Suprapubic skin (tissue), 4 donors: ENCODE data around the gene MAP3K6. TPM values are rescaled to one million over a fixed set of nuclear protein-coding genes. Genes with fewer than 3 reads are reported as not detected.

Source experiments
- DNase-seq, 2 donors: peaks; one replicate each; pipeline ENCODE4 v3.0.0-alpha.2; 2019; ENCODE audit warnings: low spot score in 2 of 2
- H3K27ac ChIP-seq: fragments of 200-600 bp; sonication (generic); one replicate; pipeline ENCODE4 v1.5.1; 2019
- H3K27me3 ChIP-seq: fragments of 200-600 bp; sonication (generic); one replicate; pipeline ENCODE4 v1.5.1; 2019
- H3K36me3 ChIP-seq: fragments of 200-600 bp; sonication (generic); one replicate; pipeline ENCODE4 v1.5.1; 2019
- H3K4me1 ChIP-seq: fragments of 200-600 bp; sonication (generic); one replicate; pipeline ENCODE4 v1.5.1; 2019
- H3K4me3 ChIP-seq: fragments of 200-600 bp; sonication (generic); one replicate; pipeline ENCODE4 v1.5.1; 2019; ENCODE audit warnings: mild to moderate bottlenecking
- H3K9me3 ChIP-seq: fragments of 200-600 bp; sonication (generic); one replicate; pipeline ENCODE4 v1.5.1; 2019
- EP300 ChIP-seq: sonication (generic); formaldehyde crosslinking; IDR thresholded peaks from one replicate; pipeline ENCODE4 v1.6.1; 2017; ENCODE audit warnings: antibody characterized with exemption
- POLR2A ChIP-seq, 2 donors: fragments of 450-650 bp; IDR thresholded peaks; one replicate each; pipeline ENCODE4 v1.6.1; 2017; ENCODE audit warnings: antibody characterized with exemption in 2 of 2, mild to moderate bottlenecking in 2 of 2, moderate library complexity in 2 of 2
- POLR2AphosphoS5 ChIP-seq, 3 donors: sonication (generic); formaldehyde crosslinking; IDR thresholded peaks; one replicate each; pipeline ENCODE4 v1.6.1; 2017; ENCODE audit warnings: antibody characterized with exemption in 3 of 3
- WGBS: methylation state at CpG from one replicate; pipeline ENCODE4 v1.1.5; 2018; 5-methylcytosine and 5-hydroxymethylcytosine counted together
- total RNA-seq, 4 donors: library from RNA; depleted of rRNA; stranded (reverse); fragments of >200 nt; gene quantifications; one replicate each; pipeline ENCODE4 v1.1.0, GENCODE V29; 2016
- TF ChIP-seq, protein P1 (sequence below), 2 donors: fragments of 200-600 bp in 1 of 2; fragments of 450-650 bp in 1 of 2; sonication (generic) in 1 of 2; IDR thresholded peaks; one replicate each; pipeline ENCODE4 v1.5.1; 2016 to 2019; ENCODE audit warnings: antibody characterized with exemption in 2 of 2, mild to moderate bottlenecking in 1 of 2, moderate library complexity in 1 of 2

Gene MAP3K6
- total RNA-seq, 4 donors from 2014 or later = 85.4 to 147 (median 137) TPM

DNA sequence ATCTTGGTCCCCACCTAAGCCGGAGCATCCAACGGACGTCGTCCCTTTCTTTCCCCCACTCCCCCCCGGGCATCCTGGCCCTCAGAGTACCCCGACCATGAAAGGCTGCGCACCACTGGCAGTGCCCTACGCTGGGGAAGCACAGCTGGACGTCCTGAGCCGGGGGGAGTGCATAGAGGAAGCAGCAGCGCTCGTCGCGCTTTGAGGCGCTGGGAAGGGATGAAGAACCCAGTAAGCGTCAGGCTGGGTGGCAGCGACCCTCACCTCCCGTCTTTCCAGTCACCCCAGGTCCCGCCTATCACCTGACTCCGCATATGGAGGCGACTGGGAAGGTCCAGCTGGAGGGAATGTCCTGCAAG is 5.7 kb downstream of the MAP3K6 start:
- Histone ChIP-seq H3K4me1 (peaks cover 51% of the 10 kb centered on the region), H3K4me3 (no peak overlapping the region), H3K27ac (no peak overlapping the region), H3K9me3 (no peaks in the 10 kb centered on the region), H3K36me3 (peaks cover 85% of the 10 kb centered on the region), H3K27me3 (no peaks in the 10 kb centered on the region)
- TF ChIP-seq EP300 (no peak), POLR2AphosphoS5 (IDR thresholded peaks at IDR 0.05) (no peak), POLR2A (IDR thresholded peaks at IDR 0.05) (no peak)
- TF ChIP-seq, protein P1, sequence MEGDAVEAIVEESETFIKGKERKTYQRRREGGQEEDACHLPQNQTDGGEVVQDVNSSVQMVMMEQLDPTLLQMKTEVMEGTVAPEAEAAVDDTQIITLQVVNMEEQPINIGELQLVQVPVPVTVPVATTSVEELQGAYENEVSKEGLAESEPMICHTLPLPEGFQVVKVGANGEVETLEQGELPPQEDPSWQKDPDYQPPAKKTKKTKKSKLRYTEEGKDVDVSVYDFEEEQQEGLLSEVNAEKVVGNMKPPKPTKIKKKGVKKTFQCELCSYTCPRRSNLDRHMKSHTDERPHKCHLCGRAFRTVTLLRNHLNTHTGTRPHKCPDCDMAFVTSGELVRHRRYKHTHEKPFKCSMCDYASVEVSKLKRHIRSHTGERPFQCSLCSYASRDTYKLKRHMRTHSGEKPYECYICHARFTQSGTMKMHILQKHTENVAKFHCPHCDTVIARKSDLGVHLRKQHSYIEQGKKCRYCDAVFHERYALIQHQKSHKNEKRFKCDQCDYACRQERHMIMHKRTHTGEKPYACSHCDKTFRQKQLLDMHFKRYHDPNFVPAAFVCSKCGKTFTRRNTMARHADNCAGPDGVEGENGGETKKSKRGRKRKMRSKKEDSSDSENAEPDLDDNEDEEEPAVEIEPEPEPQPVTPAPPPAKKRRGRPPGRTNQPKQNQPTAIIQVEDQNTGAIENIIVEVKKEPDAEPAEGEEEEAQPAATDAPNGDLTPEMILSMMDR (IDR thresholded peaks at IDR 0.05) = no peak
- DNase-seq = no peak
- 86% methylated on average over 19 of the region's 21 CpGs for WGBS

- Histone ChIP-seq H3K36me3 (peaks cover 91% of the 10 kb centered on the region), H3K4me3 (peak overlapping the region; percentile 13), H3K27ac (no peak overlapping the region), H3K27me3 (no peaks in the 10 kb centered on the region), H3K9me3 (no peaks in the 10 kb centered on the region), H3K4me1 (peaks cover 51% of the 10 kb centered on the region)
- WGBS = 79% methylated on average over 62 of the region's 71 CpGs
- no peak for DNase-seq
- TF ChIP-seq POLR2A (IDR thresholded peaks at IDR 0.05) = no peak
- TF ChIP-seq POLR2AphosphoS5 (IDR thresholded peaks at IDR 0.05) = no peak
- TF ChIP-seq, protein P1 (IDR thresholded peaks at IDR 0.05) = no peak
Observed at GRCh38 chr1:27360159-27361043, 6.4 kb downstream of the MAP3K6 start.

DNA sequence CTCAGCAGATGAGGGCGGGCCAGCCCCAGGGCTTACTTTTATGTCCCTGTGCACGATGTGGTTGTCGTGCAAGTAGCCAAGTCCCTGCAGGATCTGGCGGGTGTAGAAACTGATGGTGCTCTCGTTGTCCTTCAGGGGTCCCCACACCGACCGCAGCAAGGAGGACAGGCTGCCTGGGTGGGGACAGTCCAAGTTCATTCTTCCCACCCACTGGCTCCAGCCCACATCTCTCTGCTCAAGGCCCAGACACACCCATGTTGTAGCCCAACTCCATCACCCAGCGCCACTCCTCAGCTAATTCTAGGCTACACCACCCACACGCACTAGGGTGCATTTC is 7.0 kb downstream of the MAP3K6 start:
- H3K4me3 ChIP-seq = no peak overlapping the region
- H3K27ac ChIP-seq = no peak overlapping the region
- no peak for DNase-seq
- TF ChIP-seq POLR2AphosphoS5 (IDR thresholded peaks at IDR 0.05) = no peak
- TF ChIP-seq POLR2A (IDR thresholded peaks at IDR 0.05) = no peak
- TF ChIP-seq EP300 = no peak
- TF ChIP-seq, protein P1 (IDR thresholded peaks at IDR 0.05) = no peak
- whole genome bisulfite sequencing = 69% methylated on average over 3 of the region's 9 CpGs
- H3K27me3 ChIP-seq = no peaks in the 10 kb centered on the region
- H3K9me3 ChIP-seq = no peaks in the 10 kb centered on the region
- H3K4me1 ChIP-seq = peaks cover 46% of the 10 kb centered on the region
- H3K36me3 ChIP-seq = peaks cover 96% of the 10 kb centered on the region

- no peak overlapping the region for H3K27ac ChIP-seq
- peaks cover 37% of the 10 kb centered on the region for H3K4me1 ChIP-seq
- no peak overlapping the region for H3K4me3 ChIP-seq
- no peak for TF ChIP-seq POLR2A (IDR thresholded peaks at IDR 0.05)
- no peak for TF ChIP-seq EP300
- TF ChIP-seq, protein P1 (IDR thresholded peaks at IDR 0.05) = no peak
- no peak for TF ChIP-seq POLR2AphosphoS5 (IDR thresholded peaks at IDR 0.05)
- no peaks in the 10 kb centered on the region for H3K27me3 ChIP-seq
- DNase-seq = no peak
- WGBS = 92% methylated on average over 5 of the region's 5 CpGs
- no peaks in the 10 kb centered on the region for H3K9me3 ChIP-seq
- peaks cover 97% of the 10 kb centered on the region for H3K36me3 ChIP-seq
Observed at GRCh38 chr1:27358928-27359313, 7.8 kb downstream of the MAP3K6 start.

DNA sequence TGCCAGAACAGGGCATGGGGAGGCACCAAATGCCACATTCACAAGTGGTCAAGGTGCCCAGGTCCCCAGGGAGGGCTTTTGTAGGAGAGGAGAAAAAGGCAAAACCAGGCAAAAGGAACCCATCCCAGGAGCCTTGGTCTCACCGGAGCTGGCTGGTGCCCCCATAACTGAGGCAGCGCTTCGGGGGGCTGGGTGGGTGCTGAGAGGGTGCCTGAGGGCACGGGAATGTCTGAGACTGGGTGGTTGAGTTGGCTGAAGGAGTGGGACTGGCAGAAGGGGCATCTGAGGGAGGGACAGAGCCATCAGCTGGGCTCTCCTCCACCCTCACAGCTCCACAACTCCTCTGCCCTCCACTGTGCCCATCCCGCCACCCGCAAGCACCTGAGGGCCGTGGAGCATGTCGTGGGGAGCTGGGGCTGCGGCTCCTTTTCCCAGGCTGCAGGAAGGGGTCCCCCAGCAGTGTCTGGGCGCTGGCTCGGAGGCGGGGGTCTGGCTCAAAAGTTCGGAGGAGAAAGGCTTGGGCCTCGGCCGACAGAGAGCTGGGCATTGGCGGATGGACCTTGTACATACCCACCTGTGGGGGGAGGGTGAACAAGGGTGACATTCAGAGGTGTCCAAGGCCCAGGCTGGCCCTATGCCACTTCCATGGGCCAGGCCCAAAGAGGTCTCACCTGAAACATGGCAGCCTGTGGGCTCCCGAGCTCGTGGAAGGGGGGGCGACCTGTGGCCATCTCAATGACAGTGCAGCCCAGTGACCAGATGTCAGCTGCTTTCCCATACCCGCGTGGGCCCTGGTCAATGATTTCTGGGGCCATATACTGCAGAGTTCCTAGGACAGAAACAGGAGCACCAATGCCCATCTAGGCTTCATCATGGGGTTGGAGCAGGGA is 8.5 kb downstream of the MAP3K6 start:
- no peak overlapping the region for H3K4me3 ChIP-seq
- WGBS = 94% methylated on average over 15 of the region's 21 CpGs
- H3K27me3 ChIP-seq = no peaks in the 10 kb centered on the region
- peaks cover 97% of the 10 kb centered on the region for H3K36me3 ChIP-seq
- H3K9me3 ChIP-seq = no peaks in the 10 kb centered on the region
- TF ChIP-seq POLR2A (IDR thresholded peaks at IDR 0.05) (no peak), POLR2AphosphoS5 (IDR thresholded peaks at IDR 0.05) (no peak), EP300 (no peak)
- TF ChIP-seq, protein P1 (IDR thresholded peaks at IDR 0.05) = no peak
- DNase-seq = no peak
- H3K27ac ChIP-seq = no peak overlapping the region
- H3K4me1 ChIP-seq = peaks cover 32% of the 10 kb centered on the region
